Measurements from ENCODE around the gene LRRC23. TPM values are rescaled to one million over a fixed set of nuclear protein-coding genes. Genes with fewer than 3 reads are reported as not detected.

Gene LRRC23
- total and polyA plus RNA-seq, 8 donors, result 5.3 to 20.4 (median 9.0) TPM; not detected in 1

DNA sequence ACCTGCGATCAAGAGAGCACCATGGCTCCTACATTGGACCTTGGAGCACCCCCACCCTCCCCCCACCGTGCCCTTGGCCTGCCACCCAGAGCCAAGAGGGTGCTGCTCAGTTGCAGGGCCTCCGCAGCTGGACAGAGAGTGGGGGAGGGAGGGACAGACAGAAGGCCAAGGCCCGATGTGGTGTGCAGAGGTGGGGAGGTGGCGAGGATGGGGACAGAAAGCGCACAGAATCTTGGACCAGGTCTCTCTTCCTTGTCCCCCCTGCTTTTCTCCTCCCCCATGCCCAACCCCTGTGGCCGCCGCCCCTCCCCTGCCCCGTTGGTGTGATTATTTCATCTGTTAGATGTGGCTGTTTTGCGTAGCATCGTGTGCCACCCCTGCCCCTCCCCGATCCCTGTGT lies 37.2 kb downstream of the LRRC23 start:
- DNase-seq, result peak in 1 of 2 donors; percentile 51
- intact Hi-C loops (cut with DNase I; ENCODE audit: low total_unique reads), result loop anchor here (10.0 kb wide), 1 partner anchor 173 kb away; no protein-coding TSS in a partner anchor
- H3K9me3 ChIP-seq, result no peaks in the 10 kb centered on the region
- 74 to 83% (median 76%) methylated on average over 10 to 12 of the region's 12 CpGs for WGBS, 5 donors
- H3K27me3 ChIP-seq, result no peaks in the 10 kb centered on the region
- peaks cover 45 to 85% (median 75%) of the 10 kb centered on the region in 4 donors for H3K4me1 ChIP-seq
- H3K4me3 ChIP-seq, result no peak overlapping the region
- H3K36me3 ChIP-seq, result peaks cover 13 to 45% (median 37%) of the 10 kb centered on the region in 4 donors
- TF ChIP-seq CTCF (IDR thresholded peaks at IDR 0.05) (no peak), POLR2AphosphoS5 (IDR thresholded peaks at IDR 0.05) (no peak), EP300 (IDR thresholded peaks at IDR 0.05) (no peak)
- peak overlapping the region in 4 of 5 donors; percentile 97 to 99 (median 98) for H3K27ac ChIP-seq

GRCh38 chr12:6942331-6942665 lies 37.7 kb downstream of the LRRC23 start:
- no peak for DNase-seq
- Histone ChIP-seq H3K4me3 (no peak overlapping the region), H3K4me1 (peaks cover 40 to 85% (median 75%) of the 10 kb centered on the region in 4 donors), H3K27me3 (no peaks in the 10 kb centered on the region), H3K27ac (peak overlapping the region in 4 of 5 donors; percentile 97 to 99 (median 98)), H3K36me3 (peaks cover 13 to 44% (median 36%) of the 10 kb centered on the region in 4 donors), H3K9me3 (no peaks in the 10 kb centered on the region)
- WGBS, 5 donors, result 84 to 89% (median 86%) methylated on average over 11 of the region's 11 CpGs
- intact Hi-C loops (cut with DNase I; ENCODE audit: low total_unique reads), result loop anchor here (10.0 kb wide), 1 partner anchor 173 kb away; no protein-coding TSS in a partner anchor
- no peak for TF ChIP-seq CTCF (IDR thresholded peaks at IDR 0.05)
- TF ChIP-seq POLR2AphosphoS5 (IDR thresholded peaks at IDR 0.05), result no peak
- no peak for TF ChIP-seq EP300 (IDR thresholded peaks at IDR 0.05)
- TF ChIP-seq POLR2A (IDR thresholded peaks at IDR 0.05), result no peak

- Histone ChIP-seq H3K27ac (peak overlapping the region; percentile 86 to 99 (median 97)), H3K27me3 (no peaks in the 10 kb centered on the region), H3K4me3 (peak overlapping the region in 3 of 4 donors; percentile 56 to 68 (median 64)), H3K9me3 (no peaks in the 10 kb centered on the region), H3K36me3 (peaks cover 13 to 44% (median 36%) of the 10 kb centered on the region in 4 donors), H3K4me1 (peaks cover 35 to 83% (median 67%) of the 10 kb centered on the region in 4 donors)
- TF ChIP-seq EP300 (IDR thresholded peaks at IDR 0.05), result no peak
- peak in 1 of 3 donors; percentile 27 for TF ChIP-seq POLR2AphosphoS5 (IDR thresholded peaks at IDR 0.05)
- peak; percentile 86 to 96 for DNase-seq
- intact Hi-C loops (cut with DNase I; ENCODE audit: low total_unique reads), result loop anchor here (10.0 kb wide), 1 partner anchor 171 kb away; no protein-coding TSS in a partner anchor
- WGBS, 5 donors, result 0 to 1% (median 0%) methylated on average over 13 of the region's 13 CpGs
Measured at GRCh38 chr12:6943389-6943721, 38.7 kb downstream of the LRRC23 start.

GRCh38 chr12:6943722-6944380 lies 39.2 kb downstream of the LRRC23 start, which contains the start of the genes C12orf57 and RNU7-1:
Gene C12orf57 (plus strand): TSS chr12:6944022. CDS start chr12:6944122, 100 bp downstream.
Gene RNU7-1 (plus strand): TSS chr12:6943816.
- intact Hi-C loops (cut with DNase I; ENCODE audit: low total_unique reads), result loop anchor here (10.0 kb wide), 1 partner anchor 171 kb away; no protein-coding TSS in a partner anchor
- Histone ChIP-seq H3K27me3 (no peaks in the 10 kb centered on the region), H3K4me3 (peak within 1 kb of the TSS; percentile 56 to 68 (median 62)), H3K36me3 (peaks cover 13 to 40% (median 34%) of the 10 kb centered on the region in 4 donors), H3K27ac (peak within 1 kb of the TSS; percentile 91 to 99 (median 97)), H3K9me3 (no peaks in the 10 kb centered on the region), H3K4me1 (peaks cover 30 to 83% (median 62%) of the 10 kb centered on the region in 4 donors)
- peak; percentile 73 to 97 (median 96) for TF ChIP-seq POLR2AphosphoS5 (IDR thresholded peaks at IDR 0.05)
- TF ChIP-seq CTCF (IDR thresholded peaks at IDR 0.05), result no peak
- peak in 2 of 4 donors; percentile 39 to 95 for TF ChIP-seq POLR2A (IDR thresholded peaks at IDR 0.05)
- no peak for TF ChIP-seq EP300 (IDR thresholded peaks at IDR 0.05)
- DNase-seq, result peak; percentile 79 to 96
- WGBS, 5 donors, result 0% methylated on average over 31 of the region's 31 CpGs
